Head of caudate nucleus (tissue), 42 donors: ENCODE results near the gene ALOX12B.

Source experiments
- DNase-seq, 42 donors: peaks; one replicate each; pipeline versions ENCODE4 v3.0.0 to v3.0.0-alpha.2; 2020 to 2021; ENCODE audit warnings: mixed read lengths in 7 of 42
- intact Hi-C: fragments of 100-400 bp; cut with DNase I; formaldehyde crosslinking; loops from one replicate; pipeline ENCODE4 v1.15.0; 2022

The ALOX12B gene

GRCh38 chr17:8055851-8056231, 31.7 kb downstream of the ALOX12B start:
- no peak for DNase-seq
- intact Hi-C loops, result no loop called here

GRCh38 chr17:8053600-8053999, 33.9 kb downstream of the ALOX12B start:
- intact Hi-C loops, result no loop called here
- no peak for DNase-seq

GRCh38 chr17:8052256-8053252, 35.0 kb downstream of the ALOX12B start:
- intact Hi-C loops, result no loop called here
- DNase-seq, result no peak

- intact Hi-C loops, result no loop called here
- no peak for DNase-seq
Measured at GRCh38 chr17:8051831-8052230, 35.7 kb downstream of the ALOX12B start.

- no peak for DNase-seq
- intact Hi-C loops, result loop anchor here (5.0 to 10.0 kb wide), 2 partner anchors 54 to 186 kb away; no protein-coding TSS in a partner anchor
Measured at GRCh38 chr17:8048736-8049135, 38.8 kb downstream of the ALOX12B start.

GRCh38 chr17:8048236-8048635, 39.3 kb downstream of the ALOX12B start:
- intact Hi-C loops, result loop anchor here (5.0 to 10.0 kb wide), 2 partner anchors 53 to 186 kb away; no protein-coding TSS in a partner anchor
- peak in 1 of 42 donors; percentile 15 for DNase-seq

GRCh38 chr17:8047769-8048110, 39.8 kb downstream of the ALOX12B start:
- no peak for DNase-seq
- intact Hi-C loops, result loop anchor here (5.0 to 10.0 kb wide), 2 partner anchors 53 to 185 kb away; no protein-coding TSS in a partner anchor

GRCh38 chr17:8046929-8047768, 40.4 kb downstream of the ALOX12B start:
- DNase-seq, result no peak
- intact Hi-C loops, result loop anchor here (5.0 to 10.0 kb wide), 2 partner anchors 52 to 185 kb away; no protein-coding TSS in a partner anchor

GRCh38 chr17:8046306-8046928, 41.1 kb downstream of the ALOX12B start:
- intact Hi-C loops, result loop anchor here (5.0 to 10.0 kb wide), 2 partner anchors 52 to 184 kb away; no protein-coding TSS in a partner anchor
- no peak for DNase-seq

- intact Hi-C loops, result loop anchor here (5.0 to 10.0 kb wide), 2 partner anchors 50 to 183 kb away; no protein-coding TSS in a partner anchor
- no peak for DNase-seq
Measured at GRCh38 chr17:8044819-8045810, 42.4 kb downstream of the ALOX12B start.

GRCh38 chr17:8041979-8042378, 45.5 kb downstream of the ALOX12B start:
- intact Hi-C loops, result loop anchor here (10.0 kb wide), 1 partner anchor 47 kb away; no protein-coding TSS in a partner anchor
- DNase-seq, result no peak

- intact Hi-C loops, result loop anchor here (10.0 kb wide), 1 partner anchor 47 kb away; no protein-coding TSS in a partner anchor
Measured at GRCh38 chr17:8041249-8041928, 46.1 kb downstream of the ALOX12B start.

GRCh38 chr17:8039611-8040168, 47.8 kb downstream of the ALOX12B start:
- DNase-seq, result no peak
- intact Hi-C loops, result loop anchor here (10.0 kb wide), 1 partner anchor 45 kb away; no protein-coding TSS in a partner anchor

More at GRCh38 chr17:8041249-8041928, 46.1 kb downstream of the ALOX12B start:
- peak in 27 of 42 donors; percentile 15 to 69 (median 40) for DNase-seq

GRCh38 chr17:8038954-8039610, 48.4 kb downstream of the ALOX12B start, which contains the start of gene ALOX15B:
Gene ALOX15B (plus strand): TSS chr17:8039059. CDS start chr17:8039156, 97 bp downstream.
- DNase-seq, result peak in 1 of 42 donors; percentile 27
- intact Hi-C loops, result no loop called here

- no peak for DNase-seq
Measured at GRCh38 chr17:8032442-8032841, 55.1 kb downstream of the ALOX12B start.

GRCh38 chr17:8031950-8032349, 55.6 kb downstream of the ALOX12B start:
- intact Hi-C loops, result no loop called here
- DNase-seq, result no peak

More at GRCh38 chr17:8032442-8032841, 55.1 kb downstream of the ALOX12B start:
- intact Hi-C loops, result no loop called here
